ENCODE results near the gene UBAP1L. TPM values are rescaled to one million over a fixed set of nuclear protein-coding genes. Genes with fewer than 3 reads are reported as not detected.

Gene UBAP1L
- total RNA-seq, 1 experiment from 2014 or later: 3.0 TPM

DNA sequence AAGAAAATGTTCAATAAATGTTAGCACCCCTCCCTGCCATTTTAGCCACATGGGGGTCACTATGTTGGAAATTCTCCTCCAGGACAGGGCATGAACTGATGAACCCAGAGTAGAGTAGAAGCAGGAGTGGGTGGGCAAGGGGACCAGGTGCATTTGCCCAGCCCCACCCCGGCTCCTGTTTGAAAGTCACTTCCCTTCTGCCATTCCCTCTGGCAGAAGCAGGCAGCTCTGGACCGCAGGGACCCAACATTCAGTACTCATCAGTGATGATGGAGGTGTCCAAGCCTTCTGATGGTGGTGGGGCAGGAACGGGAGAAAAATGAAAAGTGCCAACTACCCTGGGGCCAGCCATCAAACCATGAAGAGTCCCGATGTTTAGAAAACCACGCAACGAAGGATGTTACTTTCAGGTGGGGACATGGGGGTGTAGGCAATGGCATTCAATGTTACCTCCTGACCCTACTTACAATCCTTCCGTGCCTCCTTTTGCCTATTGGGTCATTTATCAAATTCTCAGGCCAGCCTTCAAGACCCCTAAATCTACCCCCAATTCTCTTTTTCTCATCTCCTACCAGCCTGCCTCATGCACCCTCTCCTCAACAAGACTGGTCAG lies 17.2 kb downstream of the UBAP1L start:
- TF ChIP-seq, protein P1, sequence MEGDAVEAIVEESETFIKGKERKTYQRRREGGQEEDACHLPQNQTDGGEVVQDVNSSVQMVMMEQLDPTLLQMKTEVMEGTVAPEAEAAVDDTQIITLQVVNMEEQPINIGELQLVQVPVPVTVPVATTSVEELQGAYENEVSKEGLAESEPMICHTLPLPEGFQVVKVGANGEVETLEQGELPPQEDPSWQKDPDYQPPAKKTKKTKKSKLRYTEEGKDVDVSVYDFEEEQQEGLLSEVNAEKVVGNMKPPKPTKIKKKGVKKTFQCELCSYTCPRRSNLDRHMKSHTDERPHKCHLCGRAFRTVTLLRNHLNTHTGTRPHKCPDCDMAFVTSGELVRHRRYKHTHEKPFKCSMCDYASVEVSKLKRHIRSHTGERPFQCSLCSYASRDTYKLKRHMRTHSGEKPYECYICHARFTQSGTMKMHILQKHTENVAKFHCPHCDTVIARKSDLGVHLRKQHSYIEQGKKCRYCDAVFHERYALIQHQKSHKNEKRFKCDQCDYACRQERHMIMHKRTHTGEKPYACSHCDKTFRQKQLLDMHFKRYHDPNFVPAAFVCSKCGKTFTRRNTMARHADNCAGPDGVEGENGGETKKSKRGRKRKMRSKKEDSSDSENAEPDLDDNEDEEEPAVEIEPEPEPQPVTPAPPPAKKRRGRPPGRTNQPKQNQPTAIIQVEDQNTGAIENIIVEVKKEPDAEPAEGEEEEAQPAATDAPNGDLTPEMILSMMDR (conservative IDR thresholded peaks at IDR 0.05): no peak
- Histone ChIP-seq H2AK5ac (ENCODE audit: insufficient read length, low read length) (no peak overlapping the region), H3K9ac (ENCODE audit: extremely low read depth, insufficient read length, low read length) (no peak overlapping the region), H4K5ac (ENCODE audit: insufficient read length, low read depth, low read length) (no peak overlapping the region), H3K79me2 (ENCODE audit: insufficient read depth, low read length) (no peaks in the 10 kb centered on the region), H3K79me1 (ENCODE audit: insufficient read depth, low read depth, low read length, poor library complexity, severe bottlenecking) (no peaks in the 10 kb centered on the region), H3K4me2 (ENCODE audit: insufficient read depth, insufficient read length, low read length) (no peak overlapping the region), H3K4me1 (ENCODE audit: insufficient read depth, low read length) (no peaks in the 10 kb centered on the region), H4K20me1 (ENCODE audit: control insufficient read depth, insufficient read depth, insufficient read length) (no peaks in the 10 kb centered on the region), H3K27ac (ENCODE audit: insufficient read length, low read depth, low read length) (no peak overlapping the region), H4K8ac (replicated peaks; ENCODE audit: insufficient read length, low read depth, low read length) (no peak overlapping the region), H3K18ac (ENCODE audit: insufficient read length, low read depth, low read length) (no peak overlapping the region), H2BK5ac (ENCODE audit: insufficient read length, low read length) (no peak overlapping the region), H2BK15ac (ENCODE audit: low read depth, low read length) (no peak overlapping the region), H3K27me3 (ENCODE audit: insufficient read depth, low read length) (no peaks in the 10 kb centered on the region), H2BK12ac (ENCODE audit: insufficient read length, low read depth, low read length) (no peak overlapping the region), H3K23ac (ENCODE audit: insufficient read length, low read depth, low read length) (no peak overlapping the region), H3K23me2 (ENCODE audit: insufficient read length, low read depth, low read length, poor library complexity, severe bottlenecking) (peaks cover 3% of the 10 kb centered on the region), H2BK20ac (ENCODE audit: low read depth, low read length, poor library complexity, severe bottlenecking) (no peak overlapping the region), H2BK120ac (ENCODE audit: low read depth, low read length, poor library complexity, severe bottlenecking) (no peak overlapping the region), H3K4ac (ENCODE audit: low read depth, low read length) (no peak overlapping the region), H3K56ac (ENCODE audit: insufficient read length, low read depth, low read length) (no peak overlapping the region), H3K14ac (ENCODE audit: insufficient read depth, low read length) (no peak overlapping the region), H4K91ac (ENCODE audit: insufficient read length, low read depth, low read length) (no peak overlapping the region), H3T11ph (ENCODE audit: low read length) (no peak overlapping the region), H3K9me3 (ENCODE audit: control insufficient read depth, low read depth, low read length) (no peaks in the 10 kb centered on the region), H2AFZ (ENCODE audit: low read length) (no peak overlapping the region)
- no CpG with 5 or more reads among the region's 7 CpGs for WGBS (ENCODE audit: extremely low coverage, insufficient read length, low lambda C conversion rate)
- H3K9me3 Mint-ChIP-seq: no peaks in the 10 kb centered on the region
- DNase-seq: no peak
- peaks cover 4% of the 10 kb centered on the region in 2 experiments; a peak in 3 of 4 replicates for H3K4me1 Mint-ChIP-seq
- H3K4me3 Mint-ChIP-seq: no peak overlapping the region
- peaks cover 0 to 18% (median 8%) of the 10 kb centered on the region in 3 experiments; a peak in 6 of 7 replicates for H3K36me3 Mint-ChIP-seq (ENCODE audit: insufficient read depth in 1 of 3, low read depth in 3 of 3)
- H3K27me3 Mint-ChIP-seq (ENCODE audit: low read depth): no peaks in the 10 kb centered on the region; the same call in 1 of the 2 replicates
- no peak overlapping the region for H3K27ac Mint-ChIP-seq

Data from H9 (cell line).